ENCODE data around the gene KHDC4.

The KHDC4 gene

DNA sequence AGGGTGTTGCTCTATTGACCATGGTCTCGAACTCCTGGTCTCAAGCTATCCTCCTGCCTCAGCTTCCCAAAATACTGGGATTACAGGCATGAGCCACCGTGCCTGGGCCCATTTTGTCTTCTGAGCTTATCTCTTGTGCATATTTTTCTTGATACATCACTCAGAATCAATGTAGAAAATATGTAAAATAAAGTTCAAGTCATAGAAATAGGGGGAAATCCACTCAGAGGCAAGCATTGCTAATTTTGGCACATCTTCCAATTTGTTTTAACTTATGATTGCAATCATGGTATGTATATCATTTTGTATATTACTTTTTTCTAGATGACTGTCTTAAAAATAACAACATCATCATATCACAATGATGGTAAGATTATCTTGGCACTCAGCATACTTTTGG, 44.6 kb downstream of the KHDC4 start:
- no peaks in the 10 kb centered on the region for H3K36me3 ChIP-seq (ENCODE audit: insufficient read depth, low read length)
- H3K9me3 ChIP-seq (ENCODE audit: control insufficient read depth, insufficient read depth, low read length) = no peaks in the 10 kb centered on the region
- H3K4me1 ChIP-seq (ENCODE audit: insufficient read depth, low read length) = peaks cover 6% of the 10 kb centered on the region; the same call in 1 of the 2 replicates
- H3K9ac ChIP-seq (ENCODE audit: low read depth, low read length) = no peak overlapping the region

- Histone ChIP-seq H3K9me3 (ENCODE audit: control insufficient read depth, insufficient read depth, low read length) (no peaks in the 10 kb centered on the region), H3K36me3 (ENCODE audit: insufficient read depth, low read length) (no peaks in the 10 kb centered on the region), H3K9ac (ENCODE audit: low read depth, low read length) (no peak overlapping the region), H3K4me1 (ENCODE audit: insufficient read depth, low read length) (peaks cover 2% of the 10 kb centered on the region; the same call in 1 of the 2 replicates)
Measured at GRCh38 chr1:155888481-155888880, 45.7 kb downstream of the KHDC4 start.

GRCh38 chr1:155884982-155885381, 49.2 kb downstream of the KHDC4 start:
- Histone ChIP-seq H3K36me3 (ENCODE audit: insufficient read depth, low read length) (no peaks in the 10 kb centered on the region), H3K9me3 (ENCODE audit: control insufficient read depth, insufficient read depth, low read length) (no peaks in the 10 kb centered on the region), H3K4me1 (ENCODE audit: insufficient read depth, low read length) (no peaks in the 10 kb centered on the region), H3K9ac (ENCODE audit: low read depth, low read length) (no peak overlapping the region)

GRCh38 chr1:155884031-155884960, 49.9 kb downstream of the KHDC4 start:
- H3K36me3 ChIP-seq (ENCODE audit: insufficient read depth, low read length) = no peaks in the 10 kb centered on the region
- H3K9ac ChIP-seq (ENCODE audit: low read depth, low read length) = no peak overlapping the region
- H3K4me1 ChIP-seq (ENCODE audit: insufficient read depth, low read length) = no peaks in the 10 kb centered on the region
- no peaks in the 10 kb centered on the region for H3K9me3 ChIP-seq (ENCODE audit: control insufficient read depth, insufficient read depth, low read length)

GRCh38 chr1:155882766-155883165, 51.4 kb downstream of the KHDC4 start:
- no peaks in the 10 kb centered on the region for H3K36me3 ChIP-seq (ENCODE audit: insufficient read depth, low read length)
- H3K4me1 ChIP-seq (ENCODE audit: insufficient read depth, low read length) = no peaks in the 10 kb centered on the region
- H3K9ac ChIP-seq (ENCODE audit: low read depth, low read length) = no peak overlapping the region
- no peaks in the 10 kb centered on the region for H3K9me3 ChIP-seq (ENCODE audit: control insufficient read depth, insufficient read depth, low read length)

- no peaks in the 10 kb centered on the region for H3K4me1 ChIP-seq (ENCODE audit: insufficient read depth, low read length)
- H3K36me3 ChIP-seq (ENCODE audit: insufficient read depth, low read length) = no peaks in the 10 kb centered on the region
- no peaks in the 10 kb centered on the region for H3K9me3 ChIP-seq (ENCODE audit: control insufficient read depth, insufficient read depth, low read length)
- no peak overlapping the region for H3K9ac ChIP-seq (ENCODE audit: low read depth, low read length)
Measured at GRCh38 chr1:155882235-155882634, 52.0 kb downstream of the KHDC4 start.

DNA sequence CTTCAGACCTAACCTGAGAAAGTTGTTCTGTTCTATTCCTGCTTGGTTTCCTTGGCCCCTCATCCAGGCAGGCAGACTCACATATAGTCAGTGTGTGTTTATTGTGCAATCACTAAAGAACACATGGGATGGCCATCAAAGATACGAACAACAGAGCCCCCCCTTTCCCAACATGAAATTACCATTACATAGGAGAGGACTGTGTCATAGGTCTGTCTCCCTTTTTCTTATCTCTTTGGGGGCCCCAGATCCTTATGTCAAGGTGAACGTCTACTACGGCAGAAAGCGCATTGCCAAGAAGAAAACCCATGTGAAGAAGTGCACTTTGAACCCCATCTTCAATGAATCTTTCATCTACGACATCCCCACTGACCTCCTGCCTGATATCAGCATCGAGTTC, 53.3 kb downstream of the KHDC4 start:
- H3K36me3 ChIP-seq (ENCODE audit: insufficient read depth, low read length) = no peaks in the 10 kb centered on the region
- no peaks in the 10 kb centered on the region for H3K4me1 ChIP-seq (ENCODE audit: insufficient read depth, low read length)
- no peak overlapping the region for H3K9ac ChIP-seq (ENCODE audit: low read depth, low read length)
- no peaks in the 10 kb centered on the region for H3K9me3 ChIP-seq (ENCODE audit: control insufficient read depth, insufficient read depth, low read length)

GRCh38 chr1:155880251-155880650, 54.0 kb downstream of the KHDC4 start:
- Histone ChIP-seq H3K9ac (ENCODE audit: low read depth, low read length) (no peak overlapping the region), H3K36me3 (ENCODE audit: insufficient read depth, low read length) (no peaks in the 10 kb centered on the region), H3K4me1 (ENCODE audit: insufficient read depth, low read length) (no peaks in the 10 kb centered on the region), H3K9me3 (ENCODE audit: control insufficient read depth, insufficient read depth, low read length) (no peaks in the 10 kb centered on the region)

- no peaks in the 10 kb centered on the region for H3K36me3 ChIP-seq (ENCODE audit: insufficient read depth, low read length)
Measured at GRCh38 chr1:155877945-155878344, 56.3 kb downstream of the KHDC4 start.

DNA sequence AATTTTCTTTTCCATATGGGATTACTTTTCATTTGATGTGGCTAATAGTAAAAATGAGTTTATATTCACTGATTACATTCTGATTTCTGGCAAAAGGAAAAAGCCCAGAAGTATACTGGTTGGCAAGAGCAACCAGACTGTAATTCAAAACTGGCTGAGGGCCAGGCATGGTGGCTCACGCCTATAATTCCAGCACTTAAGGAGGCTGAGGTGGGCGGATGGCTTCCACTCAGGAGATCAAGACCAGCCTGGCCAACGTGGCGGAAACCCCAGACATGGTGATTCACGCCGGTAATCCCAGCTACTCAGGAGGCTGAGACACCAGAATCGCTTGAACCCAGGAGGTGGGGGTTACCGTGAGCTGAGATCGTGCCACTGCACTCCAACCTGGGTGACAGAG, 60.4 kb downstream of the KHDC4 start:
- Histone ChIP-seq H3K4me1 (ENCODE audit: insufficient read depth, low read length) (no peaks in the 10 kb centered on the region), H3K9me3 (ENCODE audit: control insufficient read depth, insufficient read depth, low read length) (no peaks in the 10 kb centered on the region), H3K36me3 (ENCODE audit: insufficient read depth, low read length) (no peaks in the 10 kb centered on the region)

More at GRCh38 chr1:155877945-155878344, 56.3 kb downstream of the KHDC4 start:
- Histone ChIP-seq H3K9me3 (ENCODE audit: control insufficient read depth, insufficient read depth, low read length) (no peaks in the 10 kb centered on the region), H3K9ac (ENCODE audit: low read depth, low read length) (no peak overlapping the region), H3K4me1 (ENCODE audit: insufficient read depth, low read length) (no peaks in the 10 kb centered on the region)

DNA sequence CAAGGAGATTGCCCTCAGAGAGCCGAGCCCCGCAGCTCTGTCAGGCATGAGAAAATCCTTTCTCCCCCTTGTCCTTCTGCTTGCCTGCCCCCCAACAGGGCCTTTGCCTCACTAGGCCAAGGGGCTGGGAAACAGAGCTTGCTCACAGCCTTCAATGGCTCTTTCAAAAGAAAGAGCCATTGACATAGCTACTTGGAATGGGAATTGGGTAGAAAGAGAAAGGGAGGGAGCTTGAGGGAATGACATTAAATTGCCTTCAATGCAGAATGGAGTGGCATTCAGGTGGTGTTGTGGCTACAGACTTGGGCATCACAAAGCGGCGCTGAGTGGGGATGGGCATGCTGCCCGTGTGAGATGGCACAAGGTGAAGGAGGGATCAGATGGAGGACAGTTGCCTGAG, 61.7 kb downstream of the KHDC4 start:
- H3K9ac ChIP-seq (ENCODE audit: low read depth, low read length) = no peak overlapping the region
- H3K9me3 ChIP-seq (ENCODE audit: control insufficient read depth, insufficient read depth, low read length) = no peaks in the 10 kb centered on the region
- no peaks in the 10 kb centered on the region for H3K36me3 ChIP-seq (ENCODE audit: insufficient read depth, low read length)
- H3K4me1 ChIP-seq (ENCODE audit: insufficient read depth, low read length) = no peaks in the 10 kb centered on the region

More for the DNA sequence above, 60.4 kb downstream of the KHDC4 start:
- H3K9ac ChIP-seq (ENCODE audit: low read depth, low read length) = no peak overlapping the region

DNA sequence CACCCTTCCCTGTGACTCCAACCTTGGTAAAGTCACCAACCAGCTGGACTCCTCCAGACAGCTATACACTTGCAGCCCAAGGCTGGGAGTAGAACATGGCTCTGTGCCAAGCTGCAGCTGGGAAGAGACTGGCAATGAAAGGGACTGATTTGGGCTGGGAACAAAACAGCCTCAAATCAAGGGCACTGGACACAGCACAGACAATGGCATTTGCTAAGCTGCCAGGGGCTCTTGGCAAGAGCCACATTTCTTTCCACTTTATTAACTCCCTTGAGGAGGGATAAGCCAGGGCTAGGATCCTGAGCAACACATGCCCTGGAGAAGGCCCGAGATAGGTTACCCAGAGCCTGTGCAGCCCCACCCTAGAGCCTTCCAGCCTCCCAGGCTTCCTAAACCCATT, 62.8 kb downstream of the KHDC4 start:
- H3K4me1 ChIP-seq (ENCODE audit: insufficient read depth, low read length) = no peaks in the 10 kb centered on the region
- no peaks in the 10 kb centered on the region for H3K36me3 ChIP-seq (ENCODE audit: insufficient read depth, low read length)
- H3K9ac ChIP-seq (ENCODE audit: low read depth, low read length) = no peak overlapping the region
- no peaks in the 10 kb centered on the region for H3K9me3 ChIP-seq (ENCODE audit: control insufficient read depth, insufficient read depth, low read length)

GRCh38 chr1:155867766-155868165, 66.4 kb downstream of the KHDC4 start:
- no peaks in the 10 kb centered on the region for H3K9me3 ChIP-seq (ENCODE audit: control insufficient read depth, insufficient read depth, low read length)
- no peaks in the 10 kb centered on the region for H3K36me3 ChIP-seq (ENCODE audit: insufficient read depth, low read length)
- H3K9ac ChIP-seq (ENCODE audit: low read depth, low read length) = no peak overlapping the region
- H3K4me1 ChIP-seq (ENCODE audit: insufficient read depth, low read length) = no peaks in the 10 kb centered on the region

- H3K9ac ChIP-seq (ENCODE audit: low read depth, low read length) = no peak overlapping the region
- H3K4me1 ChIP-seq (ENCODE audit: insufficient read depth, low read length) = peaks cover 8% of the 10 kb centered on the region
- no peaks in the 10 kb centered on the region for H3K36me3 ChIP-seq (ENCODE audit: insufficient read depth, low read length)
- H3K9me3 ChIP-seq (ENCODE audit: control insufficient read depth, insufficient read depth, low read length) = no peaks in the 10 kb centered on the region
Measured at GRCh38 chr1:155864393-155864792, 69.8 kb downstream of the KHDC4 start.

Data from ES-I3 (cell line).